ENCODE measurements around the gene ADARB2. TPM values are rescaled to one million over a fixed set of nuclear protein-coding genes. Genes with fewer than 3 reads are reported as not detected.

The ADARB2 gene
- total RNA-seq, 1 donor from 2014 or later: 1.3 TPM

GRCh38 chr10:1411956-1412355 lies 325.4 kb downstream of the ADARB2 start:
- DNase-seq (ENCODE audit: low spot score): peak; percentile 6

- DNase-seq (ENCODE audit: low spot score): peak; percentile 6
Measured at GRCh38 chr10:1411451-1411850, 325.9 kb downstream of the ADARB2 start.

- peak; percentile 8 for DNase-seq (ENCODE audit: low spot score)
Measured at GRCh38 chr10:1410469-1411395, 326.6 kb downstream of the ADARB2 start.

- no peak for DNase-seq (ENCODE audit: low spot score)
Measured at GRCh38 chr10:1410032-1410431, 327.3 kb downstream of the ADARB2 start.

DNA sequence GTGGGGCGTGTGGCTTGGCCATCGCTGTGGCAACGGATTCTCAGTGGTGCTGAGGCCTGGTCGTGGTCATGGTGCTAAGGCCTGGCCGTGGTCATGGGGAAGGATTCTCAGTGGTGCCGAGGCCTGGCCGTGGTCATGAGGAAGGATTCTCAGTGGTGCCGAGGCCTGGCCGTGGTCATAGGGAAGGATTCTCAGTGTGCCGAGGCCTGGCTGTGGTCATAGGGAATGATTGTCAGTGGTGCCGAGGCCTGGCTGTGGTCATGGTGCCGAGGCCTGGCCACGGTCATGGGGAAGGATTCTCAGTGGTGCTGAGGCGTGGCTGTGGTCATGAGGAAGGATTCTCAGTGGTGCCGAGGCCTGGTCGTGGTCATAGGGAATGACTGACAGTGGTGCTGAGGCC lies 327.9 kb downstream of the ADARB2 start:
- no peak for DNase-seq (ENCODE audit: low spot score)

- peak; percentile 9 for DNase-seq (ENCODE audit: low spot score)
Measured at GRCh38 chr10:1408651-1409367, 328.5 kb downstream of the ADARB2 start.

DNA sequence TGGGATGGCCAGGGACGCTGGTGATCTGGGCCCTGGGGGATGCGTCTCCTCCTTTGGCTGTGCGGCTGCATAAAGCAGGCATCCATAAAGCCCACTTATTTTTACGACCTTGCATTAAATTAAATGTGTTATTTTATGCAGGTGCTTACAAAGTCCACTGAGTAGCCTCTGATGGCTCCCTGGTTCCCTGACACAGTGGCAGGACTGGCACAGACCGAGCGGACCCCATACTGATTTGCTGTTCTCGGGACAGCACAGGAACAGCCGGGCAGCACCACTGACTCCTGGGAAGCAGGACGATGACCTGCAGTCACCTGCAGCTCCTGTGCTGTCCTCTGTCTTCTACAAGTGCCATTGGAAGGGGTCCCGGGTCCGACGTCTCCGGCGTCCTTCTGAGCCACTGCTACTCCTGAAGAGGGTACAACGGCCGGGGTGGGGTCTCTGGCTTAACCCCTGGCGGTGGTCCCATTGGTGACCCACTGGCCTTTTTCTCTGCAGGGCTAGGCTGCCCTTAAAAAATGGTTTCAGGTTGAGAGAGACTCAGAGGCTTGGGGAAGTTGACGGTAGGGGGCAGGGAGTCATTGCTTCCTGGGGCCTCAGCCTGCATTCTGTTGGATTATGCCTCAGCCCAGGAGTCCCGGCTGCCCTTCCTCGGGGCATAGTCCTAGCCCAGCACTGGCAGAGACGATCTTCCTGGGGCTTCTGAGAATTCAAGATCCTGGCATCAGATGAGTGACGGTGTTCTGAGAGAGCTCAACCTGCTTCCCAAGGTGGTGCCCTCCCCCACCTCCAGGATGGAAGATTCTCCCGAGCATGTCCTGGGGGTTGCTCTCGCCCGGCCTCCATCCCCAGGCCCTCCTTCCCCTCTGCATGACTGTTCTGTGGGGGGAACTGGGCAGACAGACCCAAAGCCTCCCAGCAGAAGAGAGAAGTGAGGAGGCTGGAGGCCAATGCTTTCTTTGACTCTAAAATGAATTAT lies 330.1 kb downstream of the ADARB2 start:
- peak; percentile 8 for DNase-seq (ENCODE audit: low spot score)

- DNase-seq (ENCODE audit: low spot score): peak; percentile 7
Measured at GRCh38 chr10:1406132-1406966, 331.0 kb downstream of the ADARB2 start.

DNA sequence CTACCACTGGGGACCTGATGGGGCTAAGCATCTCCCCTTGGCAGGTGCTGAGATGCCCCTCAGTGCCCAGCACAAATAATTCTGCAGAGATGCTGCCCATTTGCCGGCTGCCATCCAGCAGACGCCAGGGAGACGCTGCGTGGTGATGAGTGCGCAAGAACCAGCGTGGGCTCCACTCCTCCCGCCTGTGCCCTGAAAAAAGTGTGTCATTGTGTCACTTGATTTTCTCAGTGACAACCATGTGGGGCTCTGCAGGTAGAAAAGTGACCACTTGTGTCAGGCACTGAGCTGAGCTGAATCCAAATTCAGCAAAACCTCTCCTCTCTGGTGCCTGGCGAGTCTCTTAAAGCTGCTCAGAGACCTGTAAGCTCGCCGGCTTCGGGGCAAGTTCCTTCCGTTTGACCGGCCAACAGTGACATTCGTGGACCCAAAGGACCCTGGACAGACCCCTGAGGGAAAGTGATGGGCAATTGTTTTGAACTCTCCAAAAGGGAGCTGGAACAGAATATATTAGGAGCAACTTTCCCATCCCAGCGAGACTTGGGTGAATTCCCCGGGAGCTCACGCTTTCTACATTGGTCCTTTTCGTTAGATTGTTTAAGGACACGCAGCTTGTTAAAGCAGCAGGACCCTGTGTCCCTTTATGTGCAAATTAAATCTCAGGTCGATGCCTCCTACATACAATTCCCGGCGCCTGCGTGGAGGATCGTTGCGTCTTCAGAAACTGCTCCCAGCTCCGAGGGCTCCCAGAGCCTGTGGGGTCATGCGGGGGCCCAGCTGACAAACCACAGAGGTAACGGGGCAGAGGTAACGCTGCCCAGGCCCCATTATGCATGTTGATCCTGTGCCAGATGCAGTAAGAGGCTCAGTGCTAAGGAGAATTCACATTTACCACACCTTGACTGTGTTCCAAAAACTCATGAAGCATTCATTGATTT lies 332.7 kb downstream of the ADARB2 start:
- peak; percentile 7 for DNase-seq (ENCODE audit: low spot score)

GRCh38 chr10:1403508-1404322 lies 333.6 kb downstream of the ADARB2 start:
- DNase-seq (ENCODE audit: low spot score): peak; percentile 8

DNA sequence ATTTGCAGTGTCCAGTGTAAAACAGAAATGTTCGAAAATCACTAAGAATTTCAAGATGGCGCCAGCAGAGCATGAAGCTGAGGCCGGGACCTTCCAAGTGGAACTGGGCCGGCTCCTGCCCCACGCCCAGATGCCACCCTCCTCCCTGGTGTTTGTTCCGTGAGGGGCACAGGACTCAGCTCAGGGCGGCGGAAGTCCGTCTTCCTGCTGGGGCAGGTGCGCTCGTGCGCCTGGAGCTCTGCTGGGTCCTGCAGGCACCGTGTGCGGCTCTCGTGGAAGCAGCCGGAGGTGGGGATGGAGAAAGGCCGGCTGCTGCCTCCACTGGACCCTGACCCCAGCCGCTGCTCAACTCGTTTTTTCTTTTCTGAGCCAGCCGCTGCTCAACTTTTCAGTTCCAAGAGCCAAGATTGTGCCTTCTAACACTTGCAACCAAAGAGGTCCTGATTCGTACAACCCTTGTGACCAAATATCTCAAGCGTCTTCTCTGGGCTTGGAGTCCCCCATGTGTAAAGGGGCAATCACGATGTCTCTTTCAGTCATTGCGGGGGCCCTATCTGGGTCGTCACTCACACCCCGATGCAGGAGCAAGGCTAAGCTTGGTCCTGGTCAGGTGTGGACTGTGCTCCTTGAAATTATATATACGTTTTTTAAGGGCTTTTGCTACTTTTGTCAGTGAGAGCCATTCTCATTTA lies 334.4 kb downstream of the ADARB2 start:
- no peak for DNase-seq (ENCODE audit: low spot score)

DNA sequence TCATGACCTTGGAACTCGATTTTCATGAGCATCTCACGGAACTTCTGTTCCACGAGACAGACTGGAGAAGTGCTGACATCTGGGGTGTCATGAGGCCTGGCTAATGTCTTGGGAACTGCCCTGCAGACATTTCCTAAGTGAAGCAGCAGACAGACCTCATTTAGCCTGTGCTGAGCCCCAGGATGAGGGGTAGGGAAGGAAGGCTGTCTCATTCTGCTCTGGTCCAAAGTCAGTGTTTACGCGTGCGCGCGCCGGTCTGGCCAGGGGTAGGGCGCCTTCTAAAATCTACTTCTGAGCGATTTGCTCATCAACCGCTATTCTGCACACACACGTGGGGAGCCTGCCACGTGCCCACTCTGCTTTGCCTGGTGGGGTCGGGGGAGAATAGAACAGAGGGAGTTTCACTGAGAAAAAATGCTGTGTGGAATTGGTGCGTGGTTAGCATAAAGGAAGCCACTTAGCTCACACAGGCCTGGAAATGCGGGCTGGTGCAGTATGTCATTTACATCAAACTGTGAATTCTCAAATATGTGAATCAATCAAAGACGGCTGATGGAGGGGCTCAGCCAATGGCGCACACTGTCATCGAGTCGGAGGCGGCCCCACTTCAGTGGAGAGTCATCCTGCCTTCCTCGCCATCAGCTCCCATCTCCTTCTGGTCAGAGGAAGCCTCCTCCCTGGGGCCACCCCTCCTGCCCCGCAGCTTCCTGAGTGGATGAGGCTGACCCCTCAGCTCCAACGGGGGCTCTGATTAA lies 335.1 kb downstream of the ADARB2 start:
- no peak for DNase-seq (ENCODE audit: low spot score)

GRCh38 chr10:1401071-1401965 lies 336.0 kb downstream of the ADARB2 start:
- DNase-seq (ENCODE audit: low spot score): no peak

DNA sequence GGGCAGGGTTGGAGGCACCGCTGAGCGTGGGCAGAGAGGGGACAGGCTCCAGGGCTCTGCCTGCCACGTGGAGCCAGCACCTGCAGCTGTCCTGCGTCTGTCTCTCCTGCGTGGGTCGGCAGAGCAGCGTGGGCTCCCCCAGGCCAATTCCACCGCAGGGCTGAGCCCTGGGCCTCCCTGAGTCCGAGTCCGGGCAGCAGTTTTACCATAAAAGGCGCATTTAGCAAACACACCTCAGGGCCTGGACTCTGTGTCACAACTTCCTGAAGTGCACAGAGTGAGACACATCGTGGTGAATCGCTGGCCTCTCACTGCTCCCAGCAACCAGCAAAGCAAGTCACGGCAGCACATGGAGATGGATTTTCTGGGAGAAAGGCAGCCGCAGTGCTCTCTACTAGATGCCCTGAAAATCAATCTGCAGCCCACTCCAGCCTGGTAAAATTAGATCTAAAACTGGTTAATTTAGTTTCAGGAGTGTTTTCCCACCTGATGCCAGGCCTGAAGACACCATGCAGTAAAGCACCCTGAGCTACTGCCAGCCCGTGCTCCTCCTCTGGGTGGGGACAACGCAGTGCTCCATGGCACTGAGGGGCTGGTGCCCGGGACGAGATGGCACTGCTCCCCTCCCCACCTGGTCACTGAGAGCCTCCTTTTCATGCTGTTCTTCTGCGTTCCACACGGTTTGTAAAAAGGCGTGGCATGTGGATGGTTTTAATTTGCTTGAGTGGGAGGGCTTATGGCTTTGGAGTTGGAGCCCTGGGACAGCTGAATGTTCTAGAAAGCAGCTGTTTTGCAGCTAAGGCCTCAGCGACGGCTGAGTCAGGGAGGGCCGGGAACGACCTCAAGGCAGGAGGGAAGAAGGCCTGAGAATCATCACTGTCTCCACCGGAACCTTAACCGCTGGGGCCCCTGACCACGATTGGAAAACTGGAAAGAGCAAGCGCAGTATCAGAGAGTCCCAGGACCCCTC lies 336.9 kb downstream of the ADARB2 start:
- DNase-seq (ENCODE audit: low spot score): no peak

DNA sequence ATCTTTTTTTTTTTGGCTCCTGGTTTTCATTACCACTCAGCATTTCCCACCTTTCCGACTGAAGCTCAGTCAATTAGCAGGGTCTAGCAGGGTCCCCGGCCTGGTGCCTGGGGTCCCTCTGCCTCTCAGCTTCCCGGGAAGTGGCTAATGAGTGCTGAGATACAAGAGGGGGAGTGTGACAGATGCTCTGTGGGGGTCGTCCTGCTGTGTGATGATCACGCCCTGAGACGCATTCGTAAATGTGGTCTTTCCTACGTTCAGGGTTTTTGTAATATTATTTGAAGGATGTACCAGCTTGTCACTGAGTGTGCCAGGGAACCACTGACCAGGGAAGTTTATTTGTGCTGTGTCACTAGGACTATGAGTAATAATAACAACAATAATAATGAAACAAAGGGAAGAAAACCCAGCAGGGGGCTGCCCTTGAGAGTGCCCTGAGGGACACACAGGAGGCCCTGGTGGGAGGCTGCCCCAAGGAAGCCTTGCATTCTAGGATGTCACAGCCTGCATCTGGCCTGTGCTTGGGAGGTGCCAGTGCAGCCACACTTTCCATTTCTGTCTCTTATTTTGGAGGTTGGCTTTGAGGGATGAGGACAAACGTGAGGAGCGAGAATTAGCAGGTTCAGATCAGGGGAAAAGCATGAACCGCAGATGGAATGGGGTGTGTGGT lies 337.8 kb downstream of the ADARB2 start:
- no peak for DNase-seq (ENCODE audit: low spot score)

All from mucosa of gallbladder (tissue), 1 donor.